HG03108 (cell line): Measurements from ENCODE around the gene ORC1.
A peak's percentile ranks its signal among the peaks of the same experiment; 100 is the strongest.
"Not testable (repeated sequence)": the region's sequence is repeated elsewhere in the genome, so short reads cannot be mapped to it uniquely, and the experiment has no call there.

Experiments used
- ATAC-seq: cut with Tn5 transposase; IDR thresholded peaks from one replicate; pipeline ENCODE4 v1.9.1; 2021; ENCODE audit warnings: moderate library complexity; ENCODE audit not compliant: unreplicated experiment

The ORC1 gene

GRCh38 chr1:52393174-52393573, 11.0 kb downstream of the ORC1 start:
- ATAC-seq = no peak

DNA sequence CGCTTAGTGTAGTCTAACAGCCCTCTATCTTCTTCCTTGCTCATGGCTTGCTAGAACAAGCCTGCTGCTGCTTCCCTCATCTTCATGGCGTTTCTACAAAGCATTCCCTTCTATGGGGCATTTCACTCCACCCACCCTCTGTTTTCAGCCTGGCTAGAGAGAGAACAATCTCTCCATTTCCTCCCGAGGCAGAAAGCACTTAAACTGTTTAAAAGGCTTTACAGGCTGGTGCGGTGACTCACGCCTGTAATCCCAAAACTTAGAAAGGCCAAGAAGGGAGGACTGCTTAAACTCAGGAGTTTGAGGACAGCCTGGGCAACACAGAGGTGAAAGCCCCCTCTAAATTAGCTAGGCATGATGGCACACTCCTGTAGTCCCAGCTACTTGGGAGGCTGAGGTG, 17.8 kb downstream of the ORC1 start:
- no peak for ATAC-seq

- ATAC-seq = no peak
Measured at GRCh38 chr1:52385376-52385775, 18.8 kb downstream of the ORC1 start.

GRCh38 chr1:52369851-52370250, 34.4 kb downstream of the ORC1 start:
- ATAC-seq = not testable (repeated sequence)

DNA sequence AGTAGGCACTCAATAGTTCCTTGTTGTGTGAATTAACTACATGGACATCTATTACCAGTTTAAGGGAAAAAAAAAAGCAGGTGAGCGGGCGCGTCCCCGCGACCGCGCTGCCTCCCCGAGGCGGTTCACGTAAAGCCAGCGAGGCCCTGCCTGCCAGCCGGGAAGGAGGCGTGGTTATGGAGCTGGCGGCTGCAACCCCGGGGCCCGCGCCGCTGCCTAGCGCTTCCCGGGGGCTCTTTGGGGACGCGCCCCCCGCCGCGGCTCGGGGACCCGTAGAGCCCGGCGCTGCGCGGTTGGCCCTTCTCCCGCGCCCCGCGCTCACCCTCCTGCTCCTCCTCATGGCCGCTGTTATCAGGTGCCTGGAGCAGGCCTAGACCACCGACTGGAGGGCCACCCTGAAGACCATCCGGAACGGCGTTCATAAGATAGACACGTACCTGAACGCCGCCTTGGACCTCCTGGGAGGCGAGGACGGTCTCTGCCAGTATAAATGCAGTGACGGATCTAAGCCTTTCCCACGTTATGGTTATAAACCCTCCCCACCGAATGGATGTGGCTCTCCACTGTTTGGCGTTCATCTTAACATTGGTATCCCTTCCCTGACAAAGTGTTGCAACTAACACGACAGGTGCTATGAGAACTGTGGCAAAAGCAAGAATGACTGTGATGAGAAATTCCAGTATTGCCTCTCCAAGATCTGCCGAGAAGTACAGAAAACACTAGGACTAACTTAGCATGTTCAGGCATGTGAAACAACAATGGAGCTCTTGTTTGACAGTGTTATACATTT, 35.6 kb downstream of the ORC1 start:
- peak; percentile 20 for ATAC-seq

- ATAC-seq = no peak
Measured at GRCh38 chr1:52367272-52367671, 37.0 kb downstream of the ORC1 start.

GRCh38 chr1:52366517-52366827, 37.8 kb downstream of the ORC1 start:
- no peak for ATAC-seq

DNA sequence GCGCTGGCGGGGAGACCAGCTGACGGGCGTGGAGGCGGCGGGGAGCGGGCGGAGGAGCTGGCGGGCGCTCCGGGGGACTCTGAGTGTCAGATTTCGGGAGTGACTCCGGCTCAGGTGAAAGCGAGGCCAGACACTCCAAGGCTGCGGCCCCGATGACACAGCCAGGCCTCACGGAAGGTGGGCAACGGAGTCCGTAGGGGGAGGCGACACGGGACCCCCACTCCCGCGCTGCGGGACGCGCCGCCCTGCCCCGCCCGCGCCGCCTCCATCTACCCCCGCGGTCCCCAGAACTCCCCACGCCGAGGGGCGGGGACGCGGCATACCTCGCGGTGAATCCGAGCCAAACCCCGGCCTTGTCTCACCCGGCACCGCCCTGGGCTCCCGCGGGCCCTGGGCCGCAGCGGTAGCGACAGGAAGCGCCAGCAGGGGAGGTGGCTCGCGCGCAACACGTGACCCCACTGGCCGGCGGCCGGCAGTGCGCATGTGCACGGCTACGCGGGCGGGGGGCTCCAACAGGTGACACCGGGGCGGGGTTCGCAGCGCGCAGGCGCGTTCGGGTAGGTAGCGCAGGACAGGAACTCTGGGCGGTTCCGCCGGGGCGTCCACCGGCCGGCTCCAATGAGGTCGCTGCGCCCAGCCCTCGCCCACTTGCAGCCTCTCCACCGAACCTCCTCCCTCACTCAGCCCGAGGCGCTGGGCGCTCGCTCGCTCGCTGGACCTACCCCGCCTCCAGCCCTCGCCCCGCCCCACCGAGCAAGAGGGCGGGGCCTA, 38.3 kb downstream of the ORC1 start, which contains the start of gene CC2D1B:
CC2D1B (minus strand) TSS at position 460 of the 771 bp plus-strand sequence. CDS start 1,585 bp downstream, outside the sequence.
- ATAC-seq = peak; percentile 90

DNA sequence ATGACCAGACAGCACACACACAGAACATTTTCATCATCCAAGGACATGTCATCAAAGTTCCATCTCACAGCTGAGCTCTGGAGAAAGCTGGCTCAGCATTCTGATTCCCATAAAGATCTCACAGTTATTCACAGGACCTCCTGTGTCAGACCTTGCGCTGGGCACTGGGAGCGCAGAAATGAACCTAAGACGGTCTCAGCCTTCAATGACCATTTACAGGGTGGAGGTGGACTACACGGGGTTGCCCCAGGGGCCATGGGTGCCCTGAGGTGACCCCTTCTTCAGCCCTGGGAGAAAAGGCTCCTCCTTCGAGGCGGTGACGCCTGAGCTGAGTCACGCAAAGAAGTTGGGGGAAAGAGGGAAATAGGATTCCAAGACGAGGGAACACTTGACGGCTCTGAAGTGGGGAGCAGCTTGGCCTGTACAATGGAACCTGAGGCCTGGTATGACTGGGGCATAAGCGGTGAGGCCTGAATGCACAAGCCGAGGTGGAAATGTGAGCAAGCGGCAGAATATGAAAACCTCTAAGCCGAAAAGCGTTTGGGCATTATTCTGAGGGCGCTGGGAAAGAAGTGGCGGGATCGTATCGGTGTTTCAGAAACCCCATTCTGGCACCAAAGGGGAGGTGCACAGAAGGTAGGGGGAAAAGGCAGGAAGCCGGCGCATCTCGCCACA, 39.0 kb downstream of the ORC1 start:
- no peak for ATAC-seq

DNA sequence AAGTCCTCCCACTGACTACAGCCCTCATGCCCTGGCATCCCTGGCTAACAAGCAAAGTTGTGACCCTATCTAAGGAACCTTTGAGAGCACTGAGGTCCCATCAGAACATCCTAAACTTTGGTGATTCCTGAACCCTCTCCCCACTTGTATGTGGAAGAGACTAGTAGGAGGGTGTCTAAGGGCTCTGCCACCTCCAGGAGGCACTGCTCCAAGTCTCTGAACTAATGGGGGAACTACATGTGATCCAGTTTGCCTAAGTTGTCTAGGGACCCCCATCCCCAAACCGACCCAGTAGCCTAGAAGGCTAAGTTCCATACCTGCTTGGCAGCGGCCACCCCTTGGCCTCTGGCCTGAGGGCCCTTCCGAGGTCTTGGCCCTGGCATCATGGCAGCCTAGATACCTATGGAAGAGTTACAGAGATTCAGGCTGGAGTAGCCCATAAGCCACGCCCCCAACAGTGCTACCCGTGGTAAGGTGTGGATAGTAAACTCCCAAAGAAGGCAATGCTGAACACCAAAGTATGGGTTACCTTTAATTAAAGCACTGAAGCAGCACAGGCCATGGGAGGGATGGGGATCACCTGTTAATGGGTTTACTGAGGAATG, 39.9 kb downstream of the ORC1 start:
- no peak for ATAC-seq

GRCh38 chr1:52360595-52360968, 43.6 kb downstream of the ORC1 start:
- ATAC-seq = no peak

- no peak for ATAC-seq
Measured at GRCh38 chr1:52359676-52360594, 44.3 kb downstream of the ORC1 start.

DNA sequence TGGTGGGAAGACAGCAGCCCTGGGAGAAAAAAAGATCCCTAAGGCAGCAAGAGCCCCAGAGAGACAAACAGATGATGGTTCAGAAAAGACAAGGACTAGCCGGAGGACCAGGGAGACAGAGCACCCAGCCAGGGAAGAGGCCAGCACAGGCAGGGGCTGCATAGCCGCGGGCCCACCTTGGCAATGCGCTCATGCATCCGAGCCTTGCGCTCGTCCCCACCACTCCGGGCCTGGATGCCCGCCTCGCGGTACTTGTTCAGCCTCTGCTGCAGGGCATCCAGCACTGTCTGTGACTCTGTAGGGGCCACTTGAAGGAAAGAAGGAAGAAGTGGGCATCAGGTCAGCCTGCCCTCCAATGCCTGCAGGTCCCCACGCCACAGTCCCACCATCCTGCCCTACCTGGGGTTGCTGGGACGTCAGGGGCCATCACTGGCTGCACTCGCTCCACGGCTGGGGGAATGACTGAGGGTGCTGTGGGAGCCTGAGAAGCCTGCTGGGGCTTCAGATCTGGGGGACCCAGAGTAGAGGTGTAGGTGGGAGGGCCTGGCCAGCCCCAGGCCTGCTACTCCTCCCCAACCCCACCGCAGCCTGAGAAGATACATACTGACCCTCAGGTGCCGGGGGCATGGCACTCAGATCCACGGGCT, 45.2 kb downstream of the ORC1 start:
- ATAC-seq = no peak

DNA sequence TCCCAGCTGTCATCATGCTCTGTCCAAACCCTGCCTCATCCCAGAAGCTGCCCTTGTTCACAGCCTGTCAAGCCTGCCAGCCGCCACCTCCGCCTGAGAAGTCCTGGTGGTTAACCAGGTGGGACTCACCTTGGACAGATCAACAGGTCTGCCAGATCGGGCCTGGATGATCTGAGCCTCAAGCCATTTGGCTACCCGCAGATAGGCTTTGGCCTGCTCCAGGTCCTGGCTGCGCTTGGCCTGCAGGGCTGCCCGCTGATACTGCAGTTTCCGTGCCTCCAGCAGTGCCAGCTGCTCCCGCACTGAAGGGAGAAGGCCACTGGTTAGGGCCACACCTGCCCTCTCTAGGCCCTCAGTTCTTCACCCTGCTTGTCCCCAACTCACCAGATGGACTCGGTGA, 46.8 kb downstream of the ORC1 start:
- ATAC-seq = no peak

- no peak for ATAC-seq
Measured at GRCh38 chr1:52356818-52357355, 47.3 kb downstream of the ORC1 start.

- no peak for ATAC-seq
Measured at GRCh38 chr1:52355847-52356505, 48.2 kb downstream of the ORC1 start.

- no peak for ATAC-seq
Measured at GRCh38 chr1:52355436-52355835, 48.8 kb downstream of the ORC1 start.

DNA sequence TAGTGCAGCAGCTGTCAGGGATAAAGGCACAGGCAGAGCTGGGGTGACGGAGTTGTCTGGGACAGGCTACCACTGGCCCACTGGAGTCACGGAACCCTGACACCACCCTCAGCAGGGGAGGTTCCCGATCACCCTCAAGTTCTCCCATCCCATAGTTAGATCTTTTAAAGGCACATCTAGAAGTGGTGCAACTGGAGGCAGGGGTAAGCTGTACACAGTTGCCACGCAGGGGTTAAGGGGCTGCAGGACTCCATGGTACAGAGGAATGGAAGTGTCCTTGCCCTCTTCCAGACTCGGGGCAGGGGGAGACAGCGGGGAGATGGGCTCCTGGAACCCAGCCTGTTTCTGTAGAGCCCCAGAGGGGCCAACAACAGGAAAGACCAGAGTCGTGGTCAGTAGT, 51.5 kb downstream of the ORC1 start:
- no peak for ATAC-seq

DNA sequence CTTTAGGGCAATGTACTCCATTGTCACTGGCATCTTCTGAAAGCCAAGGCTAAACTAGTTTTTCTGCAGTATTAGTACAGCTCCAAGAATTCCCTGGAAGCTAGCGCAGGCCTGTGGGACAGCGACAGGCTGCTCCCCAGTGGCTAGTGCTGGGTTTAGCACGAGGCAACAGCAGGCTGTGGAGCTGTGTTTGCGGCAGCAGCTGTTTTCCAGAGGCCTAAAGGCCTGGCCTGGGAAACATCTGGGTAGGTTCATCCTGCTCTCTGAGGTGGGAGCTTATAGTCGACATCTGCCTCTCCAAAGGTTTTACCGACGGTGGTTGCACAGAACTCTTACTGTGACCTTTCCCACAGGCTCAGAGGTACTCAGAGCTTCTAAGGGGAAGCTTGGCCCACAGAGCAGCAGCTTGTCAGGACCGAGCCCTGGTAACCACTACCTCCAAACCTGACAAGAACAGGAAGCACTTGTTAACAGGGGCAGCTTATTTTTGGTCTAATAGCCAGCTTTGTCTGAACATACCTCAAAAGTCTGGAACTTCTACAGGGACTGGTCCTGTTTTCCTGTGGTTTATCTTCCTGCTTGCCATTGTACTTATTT, 55.4 kb downstream of the ORC1 start:
- ATAC-seq = no peak
